ENCODE results near the gene SPG7.
"Not testable (repeated sequence)": the region's sequence is repeated elsewhere in the genome, so short reads cannot be mapped to it uniquely, and the experiment has no call there.

The SPG7 gene

GRCh38 chr16:89565506-89566372 is 57.5 kb downstream of the SPG7 start:
- DNase-seq: no peak

DNA sequence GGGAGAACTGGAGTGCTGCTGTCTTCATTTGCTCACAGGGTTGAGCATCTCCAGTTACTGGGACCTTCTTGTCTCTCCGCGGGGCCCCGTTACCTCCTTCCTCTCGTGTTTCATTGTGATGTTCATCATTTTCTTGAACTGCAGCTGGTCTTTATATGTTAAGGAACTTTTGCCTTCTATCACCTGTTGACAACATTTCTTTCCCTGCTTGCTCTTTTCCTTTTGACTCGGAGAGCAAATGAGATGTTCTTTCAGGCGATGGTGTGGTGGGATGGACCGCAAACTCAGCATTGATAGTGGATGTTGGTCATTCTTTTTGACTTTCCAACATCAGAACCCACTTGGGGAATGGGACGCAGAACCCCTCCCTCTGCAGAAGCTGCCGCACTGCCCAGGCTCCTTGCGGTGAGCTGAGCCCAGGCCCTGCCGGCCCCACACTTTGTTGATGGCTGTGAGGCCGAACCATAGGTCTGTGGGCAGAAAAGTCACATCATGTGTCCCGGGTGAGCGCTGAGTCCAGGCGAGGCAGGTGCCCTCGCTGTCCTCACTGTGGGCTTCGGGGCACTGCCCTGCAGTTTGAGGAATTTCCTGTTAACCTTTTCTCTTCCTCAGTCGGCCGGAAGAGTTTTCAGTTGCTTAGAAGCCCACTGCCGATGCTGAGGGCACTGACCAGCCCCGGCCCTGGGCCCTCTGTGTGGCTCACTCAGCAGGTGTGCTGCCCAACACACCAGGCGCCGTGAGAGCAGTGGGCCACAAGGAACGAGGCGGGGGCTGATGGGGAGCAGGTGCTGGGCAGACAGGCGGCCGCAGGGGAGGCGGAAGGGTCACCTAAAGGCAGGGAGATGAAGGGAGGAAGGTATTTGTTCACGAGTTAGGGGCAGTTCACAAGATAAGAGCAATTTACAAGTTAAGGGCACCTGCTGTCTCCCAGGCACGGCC is 59.7 kb downstream of the SPG7 start:
- no peak for DNase-seq

GRCh38 chr16:89569506-89570341 is 61.5 kb downstream of the SPG7 start:
- DNase-seq: no peak

DNA sequence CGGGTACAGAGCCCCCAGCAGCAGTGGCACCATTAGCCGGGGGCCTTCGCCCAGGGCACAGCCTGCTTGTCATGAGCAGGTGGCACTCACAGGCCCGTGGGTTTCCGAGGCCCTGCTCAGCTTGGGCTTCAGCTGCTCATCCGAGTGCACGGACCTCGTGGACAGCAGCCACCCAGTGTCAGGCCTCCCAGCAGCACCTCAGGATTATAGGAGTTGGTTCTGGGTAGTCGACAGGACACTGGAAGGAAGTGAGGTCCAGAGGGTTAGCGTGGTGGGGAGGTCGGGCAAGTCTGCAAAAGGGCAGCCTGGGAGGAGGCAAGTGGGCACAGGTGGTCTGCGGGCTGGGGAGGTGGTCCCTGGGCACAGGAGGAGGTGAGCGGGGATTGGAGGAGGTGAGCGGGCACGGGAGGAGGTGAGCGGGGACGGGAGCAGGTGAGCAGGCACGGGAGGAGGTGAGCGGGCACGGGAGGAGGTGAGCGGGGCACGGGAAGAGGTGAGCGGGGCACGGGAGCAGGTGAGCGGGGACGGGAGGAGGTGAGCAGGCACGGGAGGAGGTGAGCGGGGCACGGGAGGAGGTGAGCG is 62.2 kb downstream of the SPG7 start:
- DNase-seq: no peak

- not testable (repeated sequence) for DNase-seq
Measured at GRCh38 chr16:89570983-89571598, 62.9 kb downstream of the SPG7 start.

DNA sequence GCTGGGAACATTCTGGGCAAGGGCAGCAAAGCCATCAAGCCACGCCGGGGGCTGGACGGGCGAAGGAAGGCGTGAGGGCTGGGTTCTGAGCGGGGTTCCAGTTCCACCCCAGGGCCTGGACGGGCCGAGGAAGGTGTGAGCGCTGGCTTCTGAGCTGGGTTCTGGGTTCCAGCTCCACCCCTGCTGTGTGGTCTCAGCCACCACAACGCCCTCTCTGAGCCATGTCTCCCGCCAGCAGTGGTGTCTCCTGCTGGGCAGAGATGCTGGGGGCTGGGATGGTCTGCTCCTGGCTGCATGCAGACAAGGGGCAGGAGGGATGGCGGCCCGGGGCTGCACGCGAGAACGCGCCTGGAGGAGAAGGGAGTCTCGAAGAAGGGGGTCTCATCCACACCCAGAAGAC is 63.4 kb downstream of the SPG7 start:
- DNase-seq: no peak

DNA sequence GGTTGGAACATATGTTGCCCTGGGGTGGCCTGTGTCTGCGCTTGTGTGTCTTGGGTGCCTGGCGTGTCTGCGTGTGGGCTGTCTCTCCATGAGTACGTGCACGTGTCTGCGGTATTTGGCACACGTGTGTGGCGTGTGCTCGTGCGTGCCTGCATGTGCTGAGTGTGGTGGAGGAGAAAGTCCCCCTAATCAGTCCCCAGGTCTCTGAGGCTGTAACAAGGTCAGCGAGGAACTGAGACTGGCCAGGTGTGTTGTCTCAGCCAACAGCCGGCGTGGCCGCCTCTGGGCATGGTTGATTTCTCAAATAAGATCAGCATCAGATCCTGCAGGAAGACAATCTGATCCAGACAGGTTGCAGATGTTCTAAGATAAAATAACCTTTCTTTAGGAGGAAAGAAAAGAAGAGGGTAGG is 63.9 kb downstream of the SPG7 start:
- no peak for DNase-seq

DNA sequence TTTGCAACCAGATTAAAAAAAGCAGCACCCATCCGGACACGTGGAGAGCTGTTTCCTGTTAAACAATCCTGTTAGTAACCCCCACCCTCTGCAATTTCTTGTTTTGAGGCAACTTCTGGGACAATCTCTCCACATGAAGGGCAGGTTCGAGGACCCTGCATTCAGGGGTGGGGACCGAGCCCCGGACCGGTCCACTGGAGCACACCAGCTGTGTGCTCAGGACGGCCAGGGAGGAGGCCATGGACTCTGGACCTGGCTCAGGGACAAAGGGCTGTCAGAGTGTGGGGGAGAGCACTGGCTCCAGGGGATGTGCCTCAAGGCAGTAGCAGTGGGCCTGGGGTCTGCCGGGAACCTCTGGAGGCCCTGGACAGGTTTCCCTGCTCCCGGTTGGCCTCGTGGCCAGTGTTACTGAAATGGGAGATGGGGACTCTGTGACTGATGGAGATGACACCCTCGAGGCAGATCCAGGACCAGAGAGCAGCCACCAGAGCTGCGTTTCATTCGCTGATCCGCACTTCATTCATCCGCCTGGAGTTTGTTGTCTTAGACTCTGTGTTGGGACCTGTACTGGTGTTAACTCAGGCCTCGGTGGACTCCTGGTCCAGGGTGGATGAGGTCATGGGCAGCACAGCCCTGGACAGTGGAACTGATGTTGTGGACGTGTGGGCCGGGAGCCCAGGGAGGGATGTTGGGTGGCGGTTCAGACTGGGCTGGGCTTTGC is 64.4 kb downstream of the SPG7 start:
- DNase-seq: no peak

DNA sequence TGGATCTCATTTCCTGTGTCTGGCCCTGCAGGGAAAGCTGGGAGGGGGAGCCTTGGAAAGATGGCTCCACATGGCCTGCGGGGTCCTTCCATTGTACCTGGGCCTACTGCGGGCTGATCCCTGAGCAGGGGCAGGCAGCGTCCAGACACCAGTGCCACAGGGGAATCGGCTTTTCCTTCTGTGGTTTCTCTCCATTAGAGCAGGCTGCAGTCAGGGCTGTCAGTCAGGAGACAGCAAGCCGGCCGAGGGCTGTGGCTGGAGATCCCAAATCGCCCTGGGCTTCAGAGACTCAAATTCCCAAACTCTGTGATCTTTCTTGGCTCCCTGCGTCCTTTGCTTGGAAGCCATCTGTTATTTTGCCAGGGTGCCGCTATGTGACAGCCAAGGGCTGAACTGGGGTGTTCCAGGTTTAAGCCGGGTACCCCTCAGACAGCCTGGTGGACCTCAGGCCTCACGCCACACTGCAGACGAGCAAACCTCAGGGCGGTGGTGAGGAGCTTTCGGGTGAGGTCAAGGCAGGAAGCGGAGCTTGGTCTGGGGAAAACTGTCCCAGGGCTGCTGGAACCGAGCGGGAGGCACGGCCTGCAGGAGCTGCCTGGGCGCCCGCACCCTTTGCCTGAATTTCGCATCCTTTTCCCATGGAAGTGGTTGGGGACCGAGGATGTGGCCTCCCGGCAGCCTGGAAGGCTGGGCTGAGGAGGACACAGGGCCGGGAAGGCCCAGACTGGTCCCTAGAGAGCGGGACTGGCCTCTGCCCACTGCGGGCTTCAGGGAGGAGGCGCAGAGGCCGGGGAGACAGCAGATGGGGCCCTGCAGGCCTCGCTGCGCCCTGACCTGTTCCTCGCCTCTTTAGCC is 65.8 kb downstream of the SPG7 start:
- DNase-seq: no peak

- no peak for DNase-seq
Measured at GRCh38 chr16:89574681-89575246, 66.6 kb downstream of the SPG7 start.

- no peak for DNase-seq
Measured at GRCh38 chr16:89575247-89576152, 67.3 kb downstream of the SPG7 start, which contains the start of gene CPNE7. Gene CPNE7 (plus strand): TSS chr16:89575758. CDS start chr16:89575898, 140 bp downstream.

- no peak for DNase-seq
Measured at GRCh38 chr16:89576153-89577054, 68.2 kb downstream of the SPG7 start.

DNA sequence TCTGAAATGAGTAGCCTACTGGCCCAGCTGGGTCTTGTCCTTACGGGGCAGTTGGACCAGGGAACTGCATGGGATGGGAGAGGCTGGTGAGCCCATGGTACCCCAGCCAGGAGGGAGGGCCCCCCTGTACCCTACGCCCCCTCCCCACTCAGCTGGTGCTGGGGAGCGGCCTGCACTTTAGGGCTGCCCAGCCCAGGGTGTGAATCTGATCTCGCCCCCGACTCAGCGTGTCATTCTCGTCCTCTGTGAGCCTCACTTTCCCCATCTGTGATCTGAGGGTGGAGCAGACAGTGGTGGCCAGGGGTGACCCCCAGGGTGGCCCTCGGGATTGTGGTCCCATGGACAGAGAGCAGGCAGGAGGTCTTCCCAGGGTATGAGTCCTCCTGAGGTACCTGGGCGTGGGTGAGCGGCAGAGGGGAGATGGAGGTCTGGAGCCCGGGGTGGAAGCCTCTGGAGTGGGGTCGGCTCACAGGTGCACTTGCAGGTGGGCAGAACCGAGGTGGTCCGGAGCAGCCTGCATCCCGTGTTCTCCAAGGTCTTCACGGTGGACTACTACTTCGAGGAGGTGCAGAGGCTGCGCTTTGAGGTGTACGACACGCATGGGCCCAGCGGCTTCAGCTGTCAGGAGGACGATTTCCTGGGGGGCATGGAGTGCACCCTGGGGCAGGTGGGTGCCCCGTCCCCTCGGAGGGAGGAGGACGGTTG is 69.0 kb downstream of the SPG7 start:
- no peak for DNase-seq

- no peak for DNase-seq
Measured at GRCh38 chr16:89579351-89579750, 71.1 kb downstream of the SPG7 start.

- no peak for DNase-seq
Measured at GRCh38 chr16:89581045-89581695, 73.0 kb downstream of the SPG7 start.

- DNase-seq: no peak
Measured at GRCh38 chr16:89581861-89582563, 73.8 kb downstream of the SPG7 start.
